ENCODE measurements around the gene SLC39A9.

DNA sequence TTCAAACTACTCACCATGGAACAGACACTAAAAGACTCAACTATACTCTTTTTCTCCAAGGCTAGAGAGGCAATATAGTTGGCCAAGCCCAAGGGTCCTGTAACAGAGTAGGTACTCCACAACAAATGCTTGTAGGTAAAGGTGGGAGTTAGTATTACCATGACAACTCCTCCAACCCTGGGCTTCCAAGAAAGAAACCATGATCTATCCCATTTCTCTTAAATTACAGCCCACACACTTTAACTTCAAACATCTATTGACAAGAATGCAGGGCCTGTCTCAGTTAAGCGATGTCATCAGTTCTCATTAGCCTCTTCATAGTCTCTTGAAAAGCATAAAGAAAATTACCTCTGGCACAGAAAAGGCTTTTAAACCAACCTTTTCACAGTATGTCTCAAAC, 25.4 kb upstream of the SLC39A9 start:
- TF ChIP-seq, protein P1, sequence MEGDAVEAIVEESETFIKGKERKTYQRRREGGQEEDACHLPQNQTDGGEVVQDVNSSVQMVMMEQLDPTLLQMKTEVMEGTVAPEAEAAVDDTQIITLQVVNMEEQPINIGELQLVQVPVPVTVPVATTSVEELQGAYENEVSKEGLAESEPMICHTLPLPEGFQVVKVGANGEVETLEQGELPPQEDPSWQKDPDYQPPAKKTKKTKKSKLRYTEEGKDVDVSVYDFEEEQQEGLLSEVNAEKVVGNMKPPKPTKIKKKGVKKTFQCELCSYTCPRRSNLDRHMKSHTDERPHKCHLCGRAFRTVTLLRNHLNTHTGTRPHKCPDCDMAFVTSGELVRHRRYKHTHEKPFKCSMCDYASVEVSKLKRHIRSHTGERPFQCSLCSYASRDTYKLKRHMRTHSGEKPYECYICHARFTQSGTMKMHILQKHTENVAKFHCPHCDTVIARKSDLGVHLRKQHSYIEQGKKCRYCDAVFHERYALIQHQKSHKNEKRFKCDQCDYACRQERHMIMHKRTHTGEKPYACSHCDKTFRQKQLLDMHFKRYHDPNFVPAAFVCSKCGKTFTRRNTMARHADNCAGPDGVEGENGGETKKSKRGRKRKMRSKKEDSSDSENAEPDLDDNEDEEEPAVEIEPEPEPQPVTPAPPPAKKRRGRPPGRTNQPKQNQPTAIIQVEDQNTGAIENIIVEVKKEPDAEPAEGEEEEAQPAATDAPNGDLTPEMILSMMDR (IDR thresholded peaks at IDR 0.05): no peak
- no peak for TF ChIP-seq POLR2A (IDR thresholded peaks at IDR 0.05)
